Thyroid gland (tissue), 4 donors: ENCODE results near the gene POLR1C.

ENCODE experiments used
- POLR2A ChIP-seq, 2 donors: fragments of 450-650 bp; IDR thresholded peaks; one replicate each; pipeline ENCODE4 v1.6.1; 2017; ENCODE audit warnings: antibody characterized with exemption in 2 of 2, mild to moderate bottlenecking in 2 of 2, moderate library complexity in 1 of 2
- TF ChIP-seq, protein P1 (sequence below), 6 experiments: fragments of 200-600 bp in 3 of 6; fragments of 450-650 bp in 3 of 6; sonication (generic) in 3 of 6; IDR thresholded peaks; one replicate each; pipeline ENCODE4 v1.5.1; 2016 to 2019; ENCODE audit warnings: antibody characterized with exemption in 6 of 6, mild to moderate bottlenecking in 2 of 6, inconsistent platforms in 1 of 6, moderate library complexity in 1 of 6

- TF ChIP-seq, protein P1, sequence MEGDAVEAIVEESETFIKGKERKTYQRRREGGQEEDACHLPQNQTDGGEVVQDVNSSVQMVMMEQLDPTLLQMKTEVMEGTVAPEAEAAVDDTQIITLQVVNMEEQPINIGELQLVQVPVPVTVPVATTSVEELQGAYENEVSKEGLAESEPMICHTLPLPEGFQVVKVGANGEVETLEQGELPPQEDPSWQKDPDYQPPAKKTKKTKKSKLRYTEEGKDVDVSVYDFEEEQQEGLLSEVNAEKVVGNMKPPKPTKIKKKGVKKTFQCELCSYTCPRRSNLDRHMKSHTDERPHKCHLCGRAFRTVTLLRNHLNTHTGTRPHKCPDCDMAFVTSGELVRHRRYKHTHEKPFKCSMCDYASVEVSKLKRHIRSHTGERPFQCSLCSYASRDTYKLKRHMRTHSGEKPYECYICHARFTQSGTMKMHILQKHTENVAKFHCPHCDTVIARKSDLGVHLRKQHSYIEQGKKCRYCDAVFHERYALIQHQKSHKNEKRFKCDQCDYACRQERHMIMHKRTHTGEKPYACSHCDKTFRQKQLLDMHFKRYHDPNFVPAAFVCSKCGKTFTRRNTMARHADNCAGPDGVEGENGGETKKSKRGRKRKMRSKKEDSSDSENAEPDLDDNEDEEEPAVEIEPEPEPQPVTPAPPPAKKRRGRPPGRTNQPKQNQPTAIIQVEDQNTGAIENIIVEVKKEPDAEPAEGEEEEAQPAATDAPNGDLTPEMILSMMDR (IDR thresholded peaks at IDR 0.05), result no peak
- no peak for TF ChIP-seq POLR2A (IDR thresholded peaks at IDR 0.05)
Measured at GRCh38 chr6:43492673-43493072, 24.2 kb upstream of the POLR1C start.
